ENCODE data around the gene BRSK2. TPM values are rescaled to one million over a fixed set of nuclear protein-coding genes. Genes with fewer than 3 reads are reported as not detected.

Gene BRSK2
- total RNA-seq, 1 donor from 2014 or later: 9.3 TPM

GRCh38 chr11:1473011-1473628 is 83.4 kb downstream of the BRSK2 start:
- no peak for DNase-seq (ENCODE audit: low spot score in 2 of 2)
- Histone ChIP-seq H3K9me3 (no peaks in the 10 kb centered on the region), H3K27me3 (no peaks in the 10 kb centered on the region), H3K4me3 (no peak overlapping the region), H3K4me1 (no peaks in the 10 kb centered on the region), H3K36me3 (peaks cover 88 to 100% of the 10 kb centered on the region in 2 donors), H3K27ac (no peak overlapping the region)
- intact Hi-C loops (cut with DNase I): no loop called here
- TF ChIP-seq CTCF (IDR thresholded peaks at IDR 0.05): no peak

- H3K4me3 ChIP-seq: no peak overlapping the region
- no peaks in the 10 kb centered on the region for H3K9me3 ChIP-seq
- no peaks in the 10 kb centered on the region for H3K4me1 ChIP-seq
- TF ChIP-seq CTCF (IDR thresholded peaks at IDR 0.05): no peak
- no peaks in the 10 kb centered on the region for H3K27me3 ChIP-seq
- no peak overlapping the region for H3K27ac ChIP-seq
- peaks cover 88 to 100% of the 10 kb centered on the region in 2 donors for H3K36me3 ChIP-seq
- DNase-seq (ENCODE audit: low spot score in 2 of 2): no peak
- intact Hi-C loops (cut with DNase I): no loop called here
Measured at GRCh38 chr11:1473786-1474185, 84.1 kb downstream of the BRSK2 start.

- no peak for DNase-seq (ENCODE audit: low spot score in 2 of 2)
- intact Hi-C loops (cut with DNase I): no loop called here
- peaks cover 9 to 20% of the 10 kb centered on the region in 2 donors for H3K4me1 ChIP-seq
- H3K9me3 ChIP-seq: no peaks in the 10 kb centered on the region
- no peak overlapping the region for H3K4me3 ChIP-seq
- H3K27me3 ChIP-seq: no peaks in the 10 kb centered on the region
- no peak for TF ChIP-seq CTCF (IDR thresholded peaks at IDR 0.05)
- H3K27ac ChIP-seq: no peak overlapping the region
- peaks cover 79 to 97% of the 10 kb centered on the region in 2 donors for H3K36me3 ChIP-seq
Measured at GRCh38 chr11:1475841-1476240, 86.1 kb downstream of the BRSK2 start.

- peaks cover 18 to 31% of the 10 kb centered on the region in 2 donors for H3K4me1 ChIP-seq
- DNase-seq (ENCODE audit: low spot score in 2 of 2): no peak
- intact Hi-C loops (cut with DNase I): no loop called here
- no peaks in the 10 kb centered on the region for H3K9me3 ChIP-seq
- H3K4me3 ChIP-seq: no peak overlapping the region
- H3K27me3 ChIP-seq: no peaks in the 10 kb centered on the region
- peaks cover 68 to 84% of the 10 kb centered on the region in 2 donors for H3K36me3 ChIP-seq
- H3K27ac ChIP-seq: no peak overlapping the region
- no peak for TF ChIP-seq CTCF (IDR thresholded peaks at IDR 0.05)
Measured at GRCh38 chr11:1476940-1477736, 87.4 kb downstream of the BRSK2 start.

GRCh38 chr11:1478011-1478410 is 88.3 kb downstream of the BRSK2 start:
- no peaks in the 10 kb centered on the region for H3K27me3 ChIP-seq
- H3K27ac ChIP-seq: no peak overlapping the region
- intact Hi-C loops (cut with DNase I): no loop called here
- no peaks in the 10 kb centered on the region for H3K9me3 ChIP-seq
- no peak for DNase-seq (ENCODE audit: low spot score in 2 of 2)
- no peak overlapping the region for H3K4me3 ChIP-seq
- no peak for TF ChIP-seq CTCF (IDR thresholded peaks at IDR 0.05)
- peaks cover 61 to 75% of the 10 kb centered on the region in 2 donors for H3K36me3 ChIP-seq
- H3K4me1 ChIP-seq: peaks cover 24 to 40% of the 10 kb centered on the region in 2 donors

All from ascending aorta (tissue), 2 donors.